Stimulated activated naive CD8-positive, alpha-beta T cell treated with anti-CD3 and anti-CD28 coated beads, Interleukin-15, Interleukin-2, amounts not matched to agents 100 ng/mL and 50 ng/mL, for 24 hours (primary cell): Measurements from ENCODE around the gene RAB40A.
"Not testable (repeated sequence)": the region's sequence is repeated elsewhere in the genome, so short reads cannot be mapped to it uniquely, and the experiment has no call there.

ENCODE experiments used
- H3K27ac Mint-ChIP-seq: one replicate; pipeline ENCODE4 v1.8.0; 2021; ENCODE audit warnings: mild to moderate bottlenecking, mixed read lengths
- H3K27me3 Mint-ChIP-seq: one replicate; pipeline ENCODE4 v1.8.0; 2021; ENCODE audit warnings: mixed read lengths
- H3K36me3 Mint-ChIP-seq: one replicate; pipeline ENCODE4 v1.8.0; 2021; ENCODE audit warnings: low read depth, mixed read lengths
- H3K4me1 Mint-ChIP-seq: one replicate; pipeline ENCODE4 v1.8.0; 2021; ENCODE audit warnings: low read depth, mixed read lengths
- H3K4me3 Mint-ChIP-seq: one replicate; pipeline ENCODE4 v1.8.0; 2021; ENCODE audit warnings: mild to moderate bottlenecking, mixed read lengths
- H3K9me3 Mint-ChIP-seq: one replicate; pipeline ENCODE4 v1.8.0; 2021; ENCODE audit warnings: mixed read lengths

RAB40A gene

GRCh38 chrX:103460001-103460755 is 59.1 kb downstream of the RAB40A start:
- H3K36me3 Mint-ChIP-seq, H3K27me3 Mint-ChIP-seq, H3K4me3 Mint-ChIP-seq, H3K9me3 Mint-ChIP-seq, H3K27ac Mint-ChIP-seq: not testable (repeated sequence)
- peaks cover 16% of the 10 kb centered on the region for H3K4me1 Mint-ChIP-seq

DNA sequence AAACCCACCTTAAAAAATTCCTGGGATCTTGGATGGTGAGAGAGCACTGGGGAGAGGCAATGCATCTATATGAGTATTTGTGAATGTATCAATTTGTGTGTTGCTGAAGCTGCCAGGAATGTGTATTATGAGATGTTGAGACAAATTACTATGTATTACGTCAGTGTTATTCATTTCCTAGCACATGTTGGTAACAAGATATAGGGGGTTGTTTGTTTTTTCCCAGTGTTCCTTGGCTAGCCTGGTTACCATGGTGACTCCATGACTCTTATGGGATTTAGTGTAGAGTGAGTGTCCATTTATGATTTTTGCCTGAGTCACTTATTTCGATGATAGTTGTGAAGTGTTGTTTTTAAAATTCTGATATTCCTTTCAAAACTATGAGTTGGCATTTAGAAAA is 65.6 kb downstream of the RAB40A start:
- no peak overlapping the region for H3K27ac Mint-ChIP-seq
- H3K36me3 Mint-ChIP-seq: no peaks in the 10 kb centered on the region
- no peaks in the 10 kb centered on the region for H3K4me1 Mint-ChIP-seq
- no peaks in the 10 kb centered on the region for H3K27me3 Mint-ChIP-seq
- no peak overlapping the region for H3K4me3 Mint-ChIP-seq
- no peaks in the 10 kb centered on the region for H3K9me3 Mint-ChIP-seq
